IMR-90 (cell line): ENCODE measurements around the gene STON2. TPM values are rescaled to one million over a fixed set of nuclear protein-coding genes. Genes with fewer than 3 reads are reported as not detected.

ENCODE experiments used
- ATAC-seq: fragments of 200-7000 bp; cut with Tn5 transposase; 2 replicates; pipeline ENCODE4 v1.9.1; 2020; ENCODE audit warnings: low read depth, mild to moderate bottlenecking, moderate library complexity
- BruUV-seq: library from RNA; stranded (reverse); fragments of 400-500 nt; replicated peaks from 2 replicates; lab custom pipeline; 2021; lab: Mats Ljungman, UMichigan
- CTCF ChIA-PET: fragments of 300-600 bp; formaldehyde crosslinking; extraction: SDS; loops from one replicate; lab custom pipeline; 2021; ENCODE audit warnings: antibody characterized with exemption; lab: Yijun Ruan, JAX
- POLR2A ChIA-PET: fragments of 300-600 bp; sonication (Branson Sonifier 250); formaldehyde crosslinking; loops from one replicate; lab custom pipeline; 2022; ENCODE audit warnings: antibody characterized with exemption; ENCODE audit not compliant: unreplicated experiment; lab: Charles Lee
- DNase-seq: peaks from one replicate; pipeline ENCODE4 v3.0.0; 2013
- H2AFZ ChIP-seq: replicated peaks from 2 replicates; pipeline ENCODE3; 2013; ENCODE audit warnings: low read length, mild to moderate bottlenecking; ENCODE audit not compliant: poor library complexity
- H2AK5ac ChIP-seq: 2 replicates; pipeline ENCODE4 v1.6.1; 2013; ENCODE audit warnings: low read depth, low read length, inconsistent platforms
- H2AK9ac ChIP-seq: replicated peaks from 2 replicates; pipeline ENCODE3; 2013; ENCODE audit warnings: mild to moderate bottlenecking, low read depth, low read length, moderate library complexity; ENCODE audit not compliant: poor library complexity
- H2BK120ac ChIP-seq: 2 replicates; pipeline ENCODE4 v1.6.1; 2013; ENCODE audit warnings: low read depth, low read length, inconsistent platforms
- H2BK15ac ChIP-seq: 3 replicates; pipeline ENCODE4 v1.6.1; 2013; ENCODE audit warnings: low read depth, low read length, inconsistent platforms
- H2BK20ac ChIP-seq: 2 replicates; pipeline ENCODE4 v1.6.1; 2013; ENCODE audit warnings: low read depth, mild to moderate bottlenecking, inconsistent platforms, low read length, moderate library complexity
- H2BK5ac ChIP-seq: 2 replicates; pipeline ENCODE4 v1.6.1; 2013; ENCODE audit warnings: mild to moderate bottlenecking, low read depth, low read length, inconsistent platforms; ENCODE audit not compliant: poor library complexity, severe bottlenecking
- H3K14ac ChIP-seq: replicated peaks from 2 replicates; pipeline ENCODE4 v1.6.1; 2013; ENCODE audit warnings: low read depth, low read length, inconsistent platforms
- H3K18ac ChIP-seq: 2 replicates; pipeline ENCODE4 v1.6.1; 2013; ENCODE audit warnings: low read depth, low read length, control low read depth
- H3K23ac ChIP-seq: 2 replicates; pipeline ENCODE4 v1.6.1; 2013; ENCODE audit warnings: low read depth, low read length, inconsistent platforms
- H3K27ac ChIP-seq: 2 replicates; pipeline ENCODE4 v1.5.1; 2013; ENCODE audit warnings: mild to moderate bottlenecking, control low read depth, low read length; ENCODE audit not compliant: insufficient read depth
- H3K27me3 ChIP-seq: 2 replicates; pipeline ENCODE4 v1.6.1; 2013; ENCODE audit warnings: low read length; ENCODE audit not compliant: control insufficient read depth, insufficient read depth
- H3K36me3 ChIP-seq: 2 replicates; pipeline ENCODE4 v1.6.1; 2013; ENCODE audit warnings: low read length, mixed read lengths; ENCODE audit not compliant: control insufficient read depth, insufficient read depth
- H3K4ac ChIP-seq: 2 replicates; pipeline ENCODE4 v1.6.1; 2013; ENCODE audit warnings: low read depth, low read length, inconsistent platforms
- H3K4me1 ChIP-seq: 2 replicates; pipeline ENCODE4 v1.6.1; 2013; ENCODE audit warnings: low read length, mixed read lengths; ENCODE audit not compliant: control insufficient read depth, insufficient read depth
- H3K4me2 ChIP-seq: 2 replicates; pipeline ENCODE4 v1.6.1; 2013; ENCODE audit warnings: low read depth, mild to moderate bottlenecking, control low read depth, low read length, moderate library complexity
- H3K4me3 ChIP-seq: 2 replicates; pipeline ENCODE4 v1.5.1; 2013; ENCODE audit warnings: low read depth, mild to moderate bottlenecking, control low read depth, low read length, moderate library complexity; ENCODE audit not compliant: insufficient read depth
- H3K56ac ChIP-seq: 2 replicates; pipeline ENCODE4 v1.6.1; 2013; ENCODE audit warnings: low read length, inconsistent platforms; ENCODE audit not compliant: insufficient read depth; ENCODE audit errors: extremely low read depth
- H3K79me1 ChIP-seq, 2 experiments: 2 replicates each; pipeline ENCODE4 v1.6.1; 2013; ENCODE audit warnings: low read length in 2 of 2, inconsistent platforms in 1 of 2, low read depth in 1 of 2
- H3K9ac ChIP-seq: 2 replicates; pipeline ENCODE4 v1.6.1; 2013; ENCODE audit warnings: low read depth, low read length, control low read depth
- H3K9me1 ChIP-seq: 2 replicates; pipeline ENCODE4 v1.6.1; 2013; ENCODE audit warnings: low read length, inconsistent platforms; ENCODE audit not compliant: insufficient read depth
- H3K9me3 ChIP-seq: 2 replicates; pipeline ENCODE4 v1.6.1; 2013; ENCODE audit warnings: low read length; ENCODE audit not compliant: control insufficient read depth, insufficient read depth
- H4K20me1 ChIP-seq: 2 replicates; pipeline ENCODE4 v1.6.1; 2013; ENCODE audit warnings: low read length, inconsistent platforms; ENCODE audit not compliant: insufficient read depth
- H4K5ac ChIP-seq: 2 replicates; pipeline ENCODE4 v1.6.1; 2013; ENCODE audit warnings: mild to moderate bottlenecking, low read depth, low read length, control low read depth
- H4K8ac ChIP-seq, 2 experiments: 2 replicates each; pipeline ENCODE4 v1.6.1; 2013; ENCODE audit warnings: low read depth in 2 of 2, low read length in 2 of 2, control low read depth in 1 of 2, inconsistent platforms in 1 of 2
- H4K91ac ChIP-seq: 2 replicates; pipeline ENCODE4 v1.6.1; 2013; ENCODE audit warnings: low read depth, low read length, inconsistent platforms; ENCODE audit not compliant: insufficient read depth
- CHD1 ChIP-seq: IDR thresholded peaks from 2 replicates; pipeline ENCODE4 v1.6.1; 2012; ENCODE audit warnings: low read depth, low read length, improper control_type of control experiment
- MXI1 ChIP-seq: IDR thresholded peaks from 2 replicates; pipeline ENCODE4 v1.6.1; 2012; ENCODE audit warnings: low read depth, mild to moderate bottlenecking, low read length, moderate library complexity, borderline replicate concordance
- NFE2L2 ChIP-seq: fragments of 150-350 bp; IDR thresholded peaks from 2 replicates; pipeline ENCODE4 v1.6.1; 2016; ENCODE audit warnings: low read depth, mild to moderate bottlenecking, low read length
- RAD21 ChIP-seq: IDR thresholded peaks from 2 replicates; pipeline ENCODE4 v1.6.1; 2012; ENCODE audit warnings: low read length, improper control_type of control experiment
- RFX5 ChIP-seq: IDR thresholded peaks from 2 replicates; pipeline ENCODE4 v1.8.0; 2012; ENCODE audit warnings: low read depth, mild to moderate bottlenecking, low read length, moderate library complexity
- WGBS, 2 experiments: methylation state at CpG; one replicate each; pipeline versions ENCODE4 v1.1.5 to v1.1.7; 2013; ENCODE audit warnings: missing lambda C conversion rate in 2 of 2; ENCODE audit not compliant: insufficient read length in 1 of 2; ENCODE audit errors: extremely low coverage in 2 of 2; 5-methylcytosine and 5-hydroxymethylcytosine counted together
- dilution Hi-C: fragments of 300-500 bp; cut with HindIII; formaldehyde crosslinking; loops from one replicate; pipeline ENCODE4 v1.14.3; 2018; ENCODE audit warnings: low sequenced_read_pairs; ENCODE audit not compliant: unreplicated experiment
- in situ Hi-C: fragments of 300-500 bp; cut with MboI; formaldehyde crosslinking; loops from 3 replicates; pipeline ENCODE4 v1.14.3; 2019; ENCODE audit warnings: low sequenced_read_pairs, inconsistent platforms, mixed read lengths
- intact Hi-C: fragments of 100-400 bp; cut with micrococcal nuclease; formaldehyde crosslinking; loops from 2 replicates; pipeline ENCODE4 v1.10.0; 2022
- polyA plus RNA-seq, 3 experiments: library from polyadenylated mRNA; depleted of rRNA; stranded (reverse); fragments of >200 nt; gene quantifications; 2 replicates each; pipeline ENCODE4 v1.2.3, GENCODE V29; 2012; ENCODE audit warnings: low replicate concordance in 1 of 3
- total RNA-seq: library from RNA; depleted of rRNA; stranded (reverse); fragments of >200 nt; gene quantifications from 2 replicates; pipeline ENCODE4 v1.2.3, GENCODE V29; 2012
- TF ChIP-seq, protein P1 (sequence below): conservative IDR thresholded peaks from 2 replicates; pipeline ENCODE4 v1.5.1; 2012; ENCODE audit warnings: mild to moderate bottlenecking, low read depth, low read length, improper control_type of control experiment
- TF ChIP-seq, protein P2 (sequence below): fragments of 150-350 bp; IDR thresholded peaks from 2 replicates; pipeline ENCODE4 v1.6.1; 2017; ENCODE audit warnings: mild to moderate bottlenecking, antibody characterized with exemption, low read length, low read depth

Gene STON2
- total and polyA plus RNA-seq, 2 of the 4 experiments (the other 2 are of a cell fraction), result not detected

DNA sequence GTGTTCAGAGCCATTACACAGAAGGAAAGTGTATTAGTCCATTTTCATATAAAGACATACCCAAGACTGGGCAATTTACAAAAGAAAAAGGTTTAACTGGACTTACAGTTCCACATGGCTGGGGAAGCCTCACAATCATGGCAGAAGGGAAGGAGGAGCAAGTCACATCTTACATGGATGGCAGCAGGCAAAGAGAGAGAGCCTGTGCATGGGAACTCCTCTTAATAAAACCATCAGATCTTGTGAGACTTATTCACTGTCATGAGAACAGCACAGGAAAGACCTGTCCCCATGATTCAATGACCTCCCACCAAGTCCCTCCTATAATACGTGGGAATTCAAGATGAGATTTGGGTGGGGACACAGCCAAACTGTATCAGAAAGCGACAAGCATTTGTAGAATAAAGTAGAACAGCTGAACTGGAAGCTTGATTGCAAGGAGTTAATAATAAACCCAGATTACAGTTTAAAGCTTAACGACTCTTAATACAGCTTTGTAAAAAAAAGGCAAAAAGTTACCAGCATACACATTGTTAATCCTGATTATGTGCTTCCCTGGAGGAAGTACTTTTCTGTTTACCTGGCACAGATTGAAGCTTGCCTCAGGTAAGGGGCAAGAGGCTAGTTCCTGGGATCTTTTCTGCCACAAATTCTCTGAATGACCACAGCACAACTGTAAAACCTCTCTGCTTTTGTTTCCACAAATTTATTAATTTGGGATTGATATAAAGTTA, 18.1 kb upstream of the STON2 start:
- Histone ChIP-seq H2BK15ac (no peak overlapping the region), H2AK9ac (no peak overlapping the region), H3K9me3 (no peaks in the 10 kb centered on the region; the same call in 1 of the 2 replicates), H3K9ac (no peak overlapping the region), H3K36me3 (no peaks in the 10 kb centered on the region), H3K18ac (no peak overlapping the region), H3K4me3 (no peak overlapping the region), H4K8ac (no peak overlapping the region), H2AK5ac (no peak overlapping the region), H3K79me1 (no peaks in the 10 kb centered on the region), H3K27me3 (no peaks in the 10 kb centered on the region), H3K4me1 (no peaks in the 10 kb centered on the region), H3K27ac (no peak overlapping the region), H4K5ac (no peak overlapping the region), H2AFZ (no peak overlapping the region), H3K23ac (no peak overlapping the region), H2BK5ac (no peak overlapping the region), H3K4me2 (no peak overlapping the region), H3K9me1 (no peaks in the 10 kb centered on the region), H3K14ac (no peak overlapping the region), H4K91ac (no peak overlapping the region), H2BK20ac (no peak overlapping the region), H2BK120ac (no peak overlapping the region), H4K20me1 (no peaks in the 10 kb centered on the region), H3K56ac (no peak overlapping the region), H3K4ac (no peak overlapping the region)
- no CpG with 5 or more reads among the region's 3 CpGs for WGBS, 2 experiments
- intact Hi-C loops, result no loop called here
- in situ Hi-C loops, result no loop called here
- TF ChIP-seq NFE2L2, result no peak
- TF ChIP-seq CHD1, result no peak
- TF ChIP-seq RAD21, result no peak
- TF ChIP-seq MXI1, result no peak
- TF ChIP-seq, protein P1, sequence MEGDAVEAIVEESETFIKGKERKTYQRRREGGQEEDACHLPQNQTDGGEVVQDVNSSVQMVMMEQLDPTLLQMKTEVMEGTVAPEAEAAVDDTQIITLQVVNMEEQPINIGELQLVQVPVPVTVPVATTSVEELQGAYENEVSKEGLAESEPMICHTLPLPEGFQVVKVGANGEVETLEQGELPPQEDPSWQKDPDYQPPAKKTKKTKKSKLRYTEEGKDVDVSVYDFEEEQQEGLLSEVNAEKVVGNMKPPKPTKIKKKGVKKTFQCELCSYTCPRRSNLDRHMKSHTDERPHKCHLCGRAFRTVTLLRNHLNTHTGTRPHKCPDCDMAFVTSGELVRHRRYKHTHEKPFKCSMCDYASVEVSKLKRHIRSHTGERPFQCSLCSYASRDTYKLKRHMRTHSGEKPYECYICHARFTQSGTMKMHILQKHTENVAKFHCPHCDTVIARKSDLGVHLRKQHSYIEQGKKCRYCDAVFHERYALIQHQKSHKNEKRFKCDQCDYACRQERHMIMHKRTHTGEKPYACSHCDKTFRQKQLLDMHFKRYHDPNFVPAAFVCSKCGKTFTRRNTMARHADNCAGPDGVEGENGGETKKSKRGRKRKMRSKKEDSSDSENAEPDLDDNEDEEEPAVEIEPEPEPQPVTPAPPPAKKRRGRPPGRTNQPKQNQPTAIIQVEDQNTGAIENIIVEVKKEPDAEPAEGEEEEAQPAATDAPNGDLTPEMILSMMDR, result no peak
- TF ChIP-seq, protein P2, sequence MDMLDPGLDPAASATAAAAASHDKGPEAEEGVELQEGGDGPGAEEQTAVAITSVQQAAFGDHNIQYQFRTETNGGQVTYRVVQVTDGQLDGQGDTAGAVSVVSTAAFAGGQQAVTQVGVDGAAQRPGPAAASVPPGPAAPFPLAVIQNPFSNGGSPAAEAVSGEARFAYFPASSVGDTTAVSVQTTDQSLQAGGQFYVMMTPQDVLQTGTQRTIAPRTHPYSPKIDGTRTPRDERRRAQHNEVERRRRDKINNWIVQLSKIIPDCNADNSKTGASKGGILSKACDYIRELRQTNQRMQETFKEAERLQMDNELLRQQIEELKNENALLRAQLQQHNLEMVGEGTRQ, result no peak
- TF ChIP-seq RFX5, result no peak
- ChIA-PET POLR2A (no interaction called here), CTCF (no interaction called here)
- DNase-seq, result no peak
- dilution Hi-C loops, result no loop called here
- no peak for ATAC-seq
- no TSS peak for BruUV-seq
